ENCODE measurements around the gene DNAI7. TPM values are rescaled to one million over a fixed set of nuclear protein-coding genes. Genes with fewer than 3 reads are reported as not detected.

DNAI7 gene
- total and polyA plus RNA-seq, 7 donors, result 0.13 to 1.2 (median 0.73) TPM; not detected in 3

GRCh38 chr12:25126746-25127145 lies 68.2 kb downstream of the DNAI7 start:
- intact Hi-C loops (cut with DNase I), result no loop called here
- no peaks in the 10 kb centered on the region for H3K27me3 ChIP-seq
- H3K4me3 ChIP-seq, result no peak overlapping the region
- no peak overlapping the region for H3K27ac ChIP-seq
- H3K9me3 ChIP-seq, result no peaks in the 10 kb centered on the region
- no peak for TF ChIP-seq EP300 (IDR thresholded peaks at IDR 0.05)
- no peak for TF ChIP-seq POLR2A (IDR thresholded peaks at IDR 0.05)
- no peak for TF ChIP-seq POLR2AphosphoS5 (IDR thresholded peaks at IDR 0.05)
- TF ChIP-seq, protein P1, sequence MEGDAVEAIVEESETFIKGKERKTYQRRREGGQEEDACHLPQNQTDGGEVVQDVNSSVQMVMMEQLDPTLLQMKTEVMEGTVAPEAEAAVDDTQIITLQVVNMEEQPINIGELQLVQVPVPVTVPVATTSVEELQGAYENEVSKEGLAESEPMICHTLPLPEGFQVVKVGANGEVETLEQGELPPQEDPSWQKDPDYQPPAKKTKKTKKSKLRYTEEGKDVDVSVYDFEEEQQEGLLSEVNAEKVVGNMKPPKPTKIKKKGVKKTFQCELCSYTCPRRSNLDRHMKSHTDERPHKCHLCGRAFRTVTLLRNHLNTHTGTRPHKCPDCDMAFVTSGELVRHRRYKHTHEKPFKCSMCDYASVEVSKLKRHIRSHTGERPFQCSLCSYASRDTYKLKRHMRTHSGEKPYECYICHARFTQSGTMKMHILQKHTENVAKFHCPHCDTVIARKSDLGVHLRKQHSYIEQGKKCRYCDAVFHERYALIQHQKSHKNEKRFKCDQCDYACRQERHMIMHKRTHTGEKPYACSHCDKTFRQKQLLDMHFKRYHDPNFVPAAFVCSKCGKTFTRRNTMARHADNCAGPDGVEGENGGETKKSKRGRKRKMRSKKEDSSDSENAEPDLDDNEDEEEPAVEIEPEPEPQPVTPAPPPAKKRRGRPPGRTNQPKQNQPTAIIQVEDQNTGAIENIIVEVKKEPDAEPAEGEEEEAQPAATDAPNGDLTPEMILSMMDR (IDR thresholded peaks at IDR 0.05), result no peak
- DNase-seq, result no peak
- H3K4me1 ChIP-seq, result no peaks in the 10 kb centered on the region
- 58 to 78% methylated on average over 1 of the region's 1 CpG for WGBS, 2 donors
- no peaks in the 10 kb centered on the region for H3K36me3 ChIP-seq

- no peak for DNase-seq
- no peaks in the 10 kb centered on the region for H3K9me3 ChIP-seq
- no peak overlapping the region for H3K27ac ChIP-seq
- no peaks in the 10 kb centered on the region for H3K4me1 ChIP-seq
- H3K4me3 ChIP-seq, result no peak overlapping the region
- intact Hi-C loops (cut with DNase I), result no loop called here
- no peaks in the 10 kb centered on the region for H3K27me3 ChIP-seq
- no peaks in the 10 kb centered on the region for H3K36me3 ChIP-seq
- TF ChIP-seq POLR2A (IDR thresholded peaks at IDR 0.05) (no peak), EP300 (IDR thresholded peaks at IDR 0.05) (no peak), POLR2AphosphoS5 (IDR thresholded peaks at IDR 0.05) (no peak)
- TF ChIP-seq, protein P1 (IDR thresholded peaks at IDR 0.05), result no peak
These were observed 68.9 kb downstream of the DNAI7 start for GRCh38 chr12:25126101-25126500.

- H3K9me3 ChIP-seq, result no peaks in the 10 kb centered on the region
- intact Hi-C loops (cut with DNase I), result no loop called here
- H3K4me3 ChIP-seq, result no peak overlapping the region
- H3K27me3 ChIP-seq, result no peaks in the 10 kb centered on the region
- no peak overlapping the region for H3K27ac ChIP-seq
- DNase-seq, result no peak
- no peak for TF ChIP-seq EP300 (IDR thresholded peaks at IDR 0.05)
- TF ChIP-seq, protein P1 (IDR thresholded peaks at IDR 0.05), result no peak
- no peak for TF ChIP-seq POLR2A (IDR thresholded peaks at IDR 0.05)
- no peaks in the 10 kb centered on the region for H3K4me1 ChIP-seq
- H3K36me3 ChIP-seq, result no peaks in the 10 kb centered on the region
These were observed 70.5 kb downstream of the DNAI7 start for GRCh38 chr12:25124493-25124892.

- Histone ChIP-seq H3K9me3 (no peaks in the 10 kb centered on the region), H3K27ac (no peak overlapping the region), H3K27me3 (no peaks in the 10 kb centered on the region), H3K4me1 (no peaks in the 10 kb centered on the region), H3K36me3 (no peaks in the 10 kb centered on the region), H3K4me3 (no peak overlapping the region)
- intact Hi-C loops (cut with DNase I), result no loop called here
- 18 to 45% methylated on average over 1 of the region's 1 CpG for WGBS, 2 donors
- DNase-seq, result no peak
- TF ChIP-seq, protein P1 (IDR thresholded peaks at IDR 0.05), result no peak
- TF ChIP-seq POLR2AphosphoS5 (IDR thresholded peaks at IDR 0.05) (no peak), EP300 (IDR thresholded peaks at IDR 0.05) (no peak), POLR2A (IDR thresholded peaks at IDR 0.05) (no peak)
These were observed 71.8 kb downstream of the DNAI7 start for GRCh38 chr12:25123126-25123525.

DNA sequence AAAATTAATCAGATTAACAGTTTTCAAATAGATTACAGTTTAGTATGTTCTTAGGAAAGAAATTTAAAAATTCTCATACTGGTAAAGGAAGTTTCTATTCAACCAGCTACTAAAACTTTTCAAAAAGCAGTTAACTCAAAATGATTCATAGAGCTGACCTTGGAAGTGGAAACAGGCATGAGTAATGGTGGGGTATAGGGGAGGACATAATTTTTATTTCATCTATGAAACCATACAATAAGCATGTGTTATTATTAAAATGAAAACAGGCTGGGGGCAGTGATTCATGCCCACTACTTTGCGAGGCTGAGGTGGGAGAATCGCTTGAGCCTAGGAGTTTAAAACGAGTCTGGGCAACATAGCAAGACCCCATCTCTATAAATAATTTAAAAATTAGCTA lies 73.0 kb downstream of the DNAI7 start:
- Histone ChIP-seq H3K27ac (no peak overlapping the region), H3K36me3 (no peaks in the 10 kb centered on the region), H3K27me3 (no peaks in the 10 kb centered on the region), H3K9me3 (no peaks in the 10 kb centered on the region), H3K4me1 (no peaks in the 10 kb centered on the region), H3K4me3 (no peak overlapping the region)
- 87 to 89% methylated on average over 3 of the region's 3 CpGs for WGBS, 2 donors
- TF ChIP-seq, protein P1 (IDR thresholded peaks at IDR 0.05), result no peak
- TF ChIP-seq POLR2AphosphoS5 (IDR thresholded peaks at IDR 0.05), result no peak
- TF ChIP-seq EP300 (IDR thresholded peaks at IDR 0.05), result no peak
- no peak for TF ChIP-seq POLR2A (IDR thresholded peaks at IDR 0.05)
- DNase-seq, result no peak
- intact Hi-C loops (cut with DNase I), result no loop called here

Data from sigmoid colon (tissue), 7 donors.